Thymus (tissue), 11 donors: Measurements from ENCODE around the gene ZMYND11. TPM values are rescaled to one million over a fixed set of nuclear protein-coding genes. Genes with fewer than 3 reads are reported as not detected.

ENCODE experiments used
- DNase-seq, 9 donors: peaks; one replicate each; pipeline ENCODE4 v3.0.0-alpha.2; 2013; ENCODE audit warnings: low spot score in 9 of 9, low read depth in 6 of 9, missing footprints in 1 of 9
- H3K27ac ChIP-seq, 2 donors: one replicate each; pipeline ENCODE4 v1.5.1; 2013; ENCODE audit warnings: control low read depth in 1 of 2, low read depth in 1 of 2, low read length in 1 of 2, mild to moderate bottlenecking in 1 of 2, moderate library complexity in 1 of 2
- H3K27me3 ChIP-seq, 2 donors: one replicate each; pipeline ENCODE4 v1.5.1; 2013; ENCODE audit warnings: low read length in 1 of 2; ENCODE audit not compliant: control insufficient read depth in 2 of 2, insufficient read depth in 1 of 2
- H3K36me3 ChIP-seq, 2 donors: one replicate each; pipeline ENCODE4 v1.5.1; 2013; ENCODE audit warnings: low read length in 1 of 2, mild to moderate bottlenecking in 1 of 2, moderate library complexity in 1 of 2; ENCODE audit not compliant: control insufficient read depth in 2 of 2, insufficient read depth in 2 of 2
- H3K4me1 ChIP-seq, 2 donors: one replicate each; pipeline ENCODE4 v1.5.1; 2013; ENCODE audit warnings: low read length in 2 of 2; ENCODE audit not compliant: control insufficient read depth in 2 of 2, insufficient read depth in 2 of 2
- H3K4me3 ChIP-seq, 2 donors: one replicate each; pipeline ENCODE4 v1.5.1; 2013; ENCODE audit warnings: low read length in 2 of 2, control low read depth in 1 of 2, mild to moderate bottlenecking in 1 of 2
- H3K9me3 ChIP-seq, 2 donors: one replicate each; pipeline ENCODE4 v1.5.1; 2013; ENCODE audit warnings: low read length in 1 of 2, mild to moderate bottlenecking in 1 of 2; ENCODE audit not compliant: control insufficient read depth in 2 of 2, insufficient read depth in 1 of 2
- WGBS: extraction: QIAGEN DNeasy Blood & Tissue Kit; methylation state at CpG from one replicate; pipeline ENCODE4 v1.1.7; 2013; 5-methylcytosine and 5-hydroxymethylcytosine counted together
- polyA plus RNA-seq: library from polyadenylated mRNA; stranded (reverse); fragments of 200-250 nt; gene quantifications from one replicate; pipeline ENCODE4 v1.2.3, GENCODE V29; 2013
- total RNA-seq: library from RNA; stranded (reverse); fragments of 120-200 nt; gene quantifications from one replicate; pipeline ENCODE4 v1.2.4, GENCODE V29; 2013
- donor health status: healthy.

ZMYND11 gene
- total and polyA plus RNA-seq, 2 donors = 30.9 to 45.0 TPM

DNA sequence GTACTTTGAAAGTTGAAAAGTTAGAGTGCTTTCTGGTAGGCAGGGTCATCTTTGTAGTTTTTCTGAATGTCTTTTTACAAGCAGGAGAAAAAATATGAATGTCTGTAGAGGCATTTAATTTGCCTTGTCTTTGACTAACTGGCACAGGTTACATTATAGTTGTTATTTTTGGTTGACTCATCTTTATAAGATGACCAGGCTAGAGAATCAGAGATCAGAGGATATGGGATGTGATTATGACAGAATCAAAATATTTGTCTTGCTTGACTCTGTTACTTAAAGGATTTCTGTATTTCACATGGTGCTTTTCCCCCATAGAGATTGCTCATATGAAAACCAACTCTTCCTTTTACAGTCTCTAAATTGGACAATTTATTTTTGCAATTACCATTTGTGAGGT, 2.4 kb downstream of the ZMYND11 start:
- Histone ChIP-seq H3K27me3 (peaks cover 6 to 16% of the 10 kb centered on the region in 2 donors), H3K27ac (no peak overlapping the region), H3K4me1 (peaks cover 12 to 13% of the 10 kb centered on the region in 2 donors), H3K36me3 (no peaks in the 10 kb centered on the region), H3K9me3 (no peaks in the 10 kb centered on the region), H3K4me3 (no peak overlapping the region)
- DNase-seq = no peak

DNA sequence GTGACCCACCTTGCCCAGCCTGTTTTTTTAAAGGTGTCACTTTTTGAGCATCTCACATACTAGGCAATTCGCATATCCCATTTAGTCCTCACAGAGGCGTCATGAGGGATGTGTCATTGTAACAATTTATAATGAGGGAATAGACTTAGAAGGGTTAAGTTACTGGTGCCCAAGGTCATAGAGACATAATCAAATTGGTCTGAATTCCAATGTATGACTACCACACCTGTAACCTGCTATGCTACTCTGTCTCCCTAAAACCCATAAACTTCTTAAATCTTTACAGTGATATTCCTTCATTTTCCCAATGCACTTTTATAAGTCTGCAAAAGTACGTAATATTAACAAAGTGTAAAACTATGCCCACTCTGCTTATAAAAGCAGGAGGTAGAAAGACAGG, 7.1 kb downstream of the ZMYND11 start:
- Histone ChIP-seq H3K4me1 (peaks cover 0 to 2% of the 10 kb centered on the region in 2 donors), H3K36me3 (no peaks in the 10 kb centered on the region), H3K27me3 (no peaks in the 10 kb centered on the region), H3K4me3 (no peak overlapping the region), H3K9me3 (no peaks in the 10 kb centered on the region), H3K27ac (no peak overlapping the region)
- DNase-seq = no peak
- WGBS = 98% methylated on average over 3 of the region's 3 CpGs

DNA sequence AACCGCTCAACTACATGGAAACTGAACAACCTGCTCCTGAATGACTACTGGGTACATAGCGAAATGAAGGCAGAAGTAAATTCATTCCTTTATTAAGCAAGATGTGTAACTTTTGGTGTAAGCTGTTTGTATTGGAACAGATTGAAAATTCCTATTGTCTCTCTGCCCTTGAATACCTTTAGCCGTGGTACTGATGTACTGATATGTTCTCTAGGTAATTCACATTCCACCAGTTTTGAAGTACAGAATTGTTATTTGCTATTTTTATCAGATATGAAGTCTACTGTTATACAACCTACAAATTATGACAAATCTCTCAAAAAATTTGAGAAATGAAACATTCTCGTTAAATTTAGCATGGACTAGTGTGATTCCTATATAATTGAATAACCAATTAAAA, 17.7 kb downstream of the ZMYND11 start:
- DNase-seq = no peak
- Histone ChIP-seq H3K27me3 (no peaks in the 10 kb centered on the region), H3K36me3 (no peaks in the 10 kb centered on the region), H3K9me3 (no peaks in the 10 kb centered on the region), H3K4me1 (no peaks in the 10 kb centered on the region), H3K27ac (no peak overlapping the region), H3K4me3 (no peak overlapping the region)
- 98% methylated on average over 4 of the region's 4 CpGs for WGBS

DNA sequence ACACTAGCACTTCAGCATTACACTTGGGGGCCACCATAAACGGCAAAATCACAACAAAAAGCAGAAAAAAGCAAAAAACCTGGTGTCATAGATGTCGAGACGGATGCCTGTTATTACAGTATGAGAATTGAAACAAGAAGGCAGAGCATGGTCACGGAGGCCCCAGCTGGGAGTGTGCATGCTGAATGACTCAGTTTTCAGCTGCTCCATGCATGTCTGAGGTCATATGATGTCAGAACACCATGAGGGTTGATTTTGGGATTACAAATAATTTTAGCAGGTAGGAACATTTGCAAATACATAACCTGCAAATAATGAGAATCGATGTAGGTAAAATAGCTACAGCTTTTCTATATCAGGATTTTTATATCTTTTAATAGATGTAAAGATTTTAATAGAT, 19.1 kb downstream of the ZMYND11 start:
- Histone ChIP-seq H3K4me1 (no peaks in the 10 kb centered on the region), H3K36me3 (no peaks in the 10 kb centered on the region), H3K9me3 (no peaks in the 10 kb centered on the region), H3K4me3 (no peak overlapping the region), H3K27ac (no peak overlapping the region), H3K27me3 (no peaks in the 10 kb centered on the region)
- 94% methylated on average over 5 of the region's 5 CpGs for WGBS
- no peak for DNase-seq

DNA sequence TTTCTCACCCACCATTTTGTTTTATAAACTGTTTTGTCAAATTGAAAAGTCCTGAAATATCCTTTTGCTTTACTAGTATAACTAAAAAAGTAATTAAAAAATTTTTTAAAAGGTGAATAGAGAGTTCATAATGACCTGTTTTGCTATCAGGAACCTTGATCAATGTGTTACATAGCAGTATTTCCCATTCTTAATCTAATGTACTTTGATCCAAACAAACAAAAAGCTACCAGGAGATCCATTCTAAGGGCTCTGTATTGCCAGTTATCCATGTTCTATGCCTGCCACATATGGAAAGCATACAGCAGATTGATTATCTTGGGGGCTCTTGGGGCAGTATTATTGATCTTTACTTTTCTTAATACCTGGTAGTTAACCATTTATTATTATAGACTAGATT, 32.1 kb downstream of the ZMYND11 start:
- no peaks in the 10 kb centered on the region for H3K9me3 ChIP-seq
- no peaks in the 10 kb centered on the region for H3K4me1 ChIP-seq
- H3K4me3 ChIP-seq = no peak overlapping the region
- H3K27me3 ChIP-seq = no peaks in the 10 kb centered on the region
- DNase-seq = no peak
- no peaks in the 10 kb centered on the region for H3K36me3 ChIP-seq
- no peak overlapping the region for H3K27ac ChIP-seq

DNA sequence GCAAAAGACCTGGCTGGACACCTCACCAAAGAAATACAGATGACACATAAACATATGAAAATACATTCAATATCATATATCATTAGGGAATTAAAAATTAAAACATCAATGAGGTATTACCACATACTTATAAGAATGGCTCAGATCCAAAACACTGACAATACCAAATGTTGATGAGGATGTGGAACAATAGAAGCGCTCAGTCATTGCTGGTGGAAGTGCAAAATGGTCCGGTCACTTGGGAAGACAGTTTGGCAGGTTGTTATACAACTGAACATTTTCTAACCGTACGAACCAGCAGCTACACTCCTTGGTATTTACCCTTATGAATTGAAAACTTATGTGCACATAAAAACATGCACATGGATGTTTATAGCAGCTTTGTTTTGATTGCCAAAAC, 38.5 kb downstream of the ZMYND11 start:
- no peaks in the 10 kb centered on the region for H3K9me3 ChIP-seq
- DNase-seq = no peak
- no peak overlapping the region for H3K27ac ChIP-seq
- WGBS = 96% methylated on average over 4 of the region's 4 CpGs
- H3K4me3 ChIP-seq = no peak overlapping the region
- no peaks in the 10 kb centered on the region for H3K36me3 ChIP-seq
- no peaks in the 10 kb centered on the region for H3K4me1 ChIP-seq
- no peaks in the 10 kb centered on the region for H3K27me3 ChIP-seq

DNA sequence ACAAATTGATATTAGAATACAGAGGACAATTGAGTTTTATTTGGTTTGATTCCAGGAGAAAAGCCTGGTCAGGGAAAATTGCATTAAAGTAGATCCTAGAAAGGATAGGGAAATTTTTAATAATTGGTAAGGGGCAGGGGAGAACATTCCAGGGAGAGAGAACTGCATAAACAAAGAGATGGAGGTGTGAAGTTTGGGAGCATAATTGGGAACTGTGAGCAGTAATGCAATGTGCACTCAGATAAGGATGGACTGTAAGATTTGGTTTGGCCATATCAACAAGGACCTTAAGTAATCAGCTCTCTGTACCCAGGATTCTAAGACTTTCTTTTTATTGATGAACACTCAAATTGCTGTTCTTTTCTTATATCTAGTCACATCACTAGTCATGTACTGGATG, 41.4 kb downstream of the ZMYND11 start:
- Histone ChIP-seq H3K4me1 (no peaks in the 10 kb centered on the region), H3K4me3 (no peak overlapping the region), H3K27me3 (no peaks in the 10 kb centered on the region), H3K9me3 (no peaks in the 10 kb centered on the region), H3K27ac (no peak overlapping the region), H3K36me3 (no peaks in the 10 kb centered on the region)
- DNase-seq = no peak

DNA sequence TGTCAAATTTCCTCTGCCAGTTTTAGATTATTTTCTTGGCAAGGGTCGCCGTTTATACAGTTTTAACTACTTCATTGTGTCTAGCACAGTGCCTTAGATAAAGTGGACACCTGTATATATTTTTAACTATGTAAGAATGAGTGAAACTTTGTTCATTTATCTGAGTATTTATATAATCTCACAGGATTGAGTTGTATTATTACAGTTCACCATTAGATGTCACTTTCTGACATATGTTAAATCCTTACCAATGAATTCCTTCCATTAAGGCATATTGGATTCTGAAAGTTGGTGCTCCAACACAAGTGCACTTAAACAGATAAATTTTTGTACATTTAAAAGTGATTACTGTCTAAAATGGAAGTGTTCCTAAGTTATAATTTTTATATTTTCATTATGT, 43.0 kb downstream of the ZMYND11 start:
- 81% methylated on average over 2 of the region's 2 CpGs for WGBS
- H3K36me3 ChIP-seq = peaks cover 0 to 5% of the 10 kb centered on the region in 2 donors
- peak in 6 of 9 donors; percentile 0 to 47 (median 15) for DNase-seq

DNA sequence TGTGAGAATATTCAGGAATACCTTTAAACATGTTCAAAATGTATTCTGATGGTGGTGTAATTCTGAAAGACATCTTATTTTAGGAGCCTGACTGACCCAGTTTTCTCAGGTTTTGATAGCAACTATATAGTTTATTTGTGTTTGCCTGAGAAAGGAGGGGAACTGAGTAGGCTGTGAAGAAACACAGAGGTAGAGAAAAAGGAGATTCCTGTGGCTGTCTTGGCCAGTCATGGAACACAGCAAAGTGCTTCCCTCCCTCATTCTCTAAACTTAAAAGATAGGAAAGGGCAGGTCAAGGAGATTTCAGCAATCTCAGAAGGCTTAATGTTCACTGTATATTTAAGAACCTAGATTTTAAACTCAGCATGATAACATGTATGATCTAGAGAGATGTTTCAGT, 43.5 kb downstream of the ZMYND11 start:
- Histone ChIP-seq H3K36me3 (peaks cover 0 to 9% of the 10 kb centered on the region in 2 donors), H3K9me3 (peaks cover 0 to 1% of the 10 kb centered on the region in 2 donors), H3K27me3 (no peaks in the 10 kb centered on the region), H3K27ac (no peak overlapping the region), H3K4me1 (no peaks in the 10 kb centered on the region), H3K4me3 (no peak overlapping the region)
- no peak for DNase-seq

More for the DNA sequence above, 43.0 kb downstream of the ZMYND11 start:
- no peak overlapping the region for H3K27ac ChIP-seq
- no peaks in the 10 kb centered on the region for H3K9me3 ChIP-seq
- no peaks in the 10 kb centered on the region for H3K4me1 ChIP-seq
- no peak overlapping the region for H3K4me3 ChIP-seq
- no peaks in the 10 kb centered on the region for H3K27me3 ChIP-seq
